DMS53 (cell line): Measurements from ENCODE around the gene NPR3.

Source experiments
- DNase-seq: peaks from one replicate; lab custom pipeline; 2025; lab: John Stamatoyannopoulos, UW

The NPR3 gene

DNA sequence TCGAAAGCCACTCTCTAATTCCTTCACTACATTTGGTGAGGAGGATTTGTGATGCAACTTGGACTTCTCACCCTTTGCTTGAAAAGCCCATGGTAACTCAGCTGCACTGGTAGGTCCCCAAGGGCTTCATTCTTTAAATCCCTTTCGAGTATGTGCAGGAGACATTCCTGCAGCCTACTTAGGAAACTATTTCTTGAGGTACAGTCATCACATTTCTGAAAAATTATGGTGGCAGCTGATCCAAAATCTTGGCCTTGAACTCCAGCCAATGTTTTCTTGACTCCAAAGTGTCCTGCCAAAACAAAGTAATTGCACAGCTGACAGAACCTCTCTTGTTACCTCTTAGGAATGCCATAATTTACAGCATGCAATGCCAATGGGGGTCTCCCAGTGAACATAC, 99.7 kb downstream of the NPR3 start:
- no peak for DNase-seq

DNA sequence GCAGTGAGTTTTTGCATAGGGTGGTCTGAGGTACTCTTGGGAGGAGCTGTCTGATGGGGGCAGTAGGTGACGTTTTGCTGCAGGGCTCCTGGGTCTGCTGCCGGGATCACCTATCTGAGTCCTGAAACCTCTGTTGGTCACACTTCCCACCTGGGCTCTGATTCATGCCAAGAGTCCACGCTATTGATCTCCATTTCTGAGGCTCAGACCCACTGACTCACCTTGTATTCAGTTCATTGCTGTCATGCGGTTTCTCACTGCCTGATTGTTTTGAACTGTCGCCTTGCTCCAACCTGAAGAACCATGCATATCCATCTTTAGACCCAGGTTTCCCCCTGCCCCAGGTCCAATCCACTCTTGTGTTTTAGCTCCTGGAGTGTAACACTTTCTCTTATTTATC, 101.3 kb downstream of the NPR3 start:
- no peak for DNase-seq

- no peak for DNase-seq
These were observed 103.0 kb downstream of the NPR3 start for GRCh38 chr5:32814141-32814540.

- no peak for DNase-seq
These were observed 103.5 kb downstream of the NPR3 start for GRCh38 chr5:32814620-32815019.

GRCh38 chr5:32827981-32828380, 116.9 kb downstream of the NPR3 start:
- DNase-seq = no peak

GRCh38 chr5:32828492-32828891, 117.4 kb downstream of the NPR3 start:
- DNase-seq = no peak

- DNase-seq = no peak
These were observed 120.5 kb downstream of the NPR3 start for GRCh38 chr5:32831624-32832023.

- DNase-seq = no peak
These were observed 122.0 kb downstream of the NPR3 start for GRCh38 chr5:32833127-32833526.

GRCh38 chr5:32833663-32834062, 122.5 kb downstream of the NPR3 start:
- DNase-seq = no peak

- no peak for DNase-seq
These were observed 123.1 kb downstream of the NPR3 start for GRCh38 chr5:32834251-32834650.

- peak; percentile 1 for DNase-seq
These were observed 125.1 kb downstream of the NPR3 start for GRCh38 chr5:32836176-32836575.

DNA sequence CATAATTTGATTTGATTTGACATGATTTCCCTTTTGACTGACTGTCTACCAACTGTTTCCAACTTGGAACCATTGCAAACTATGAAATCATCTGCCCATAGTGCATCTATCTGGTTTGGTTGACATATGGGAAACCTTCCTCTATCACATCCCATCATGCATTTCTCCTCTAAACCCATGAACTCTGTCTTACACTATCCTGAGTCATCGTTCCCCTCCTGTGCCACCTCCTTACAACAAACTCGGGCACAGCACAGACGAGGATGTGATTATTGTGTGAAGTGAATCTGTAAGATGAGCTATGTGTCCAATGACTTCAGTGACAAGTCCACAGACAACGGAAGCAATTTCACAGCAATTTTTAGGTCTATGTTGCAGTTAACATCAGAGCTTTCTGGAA, 126.1 kb downstream of the NPR3 start:
- DNase-seq = no peak

GRCh38 chr5:32839106-32839505, 128.0 kb downstream of the NPR3 start:
- DNase-seq = no peak

DNA sequence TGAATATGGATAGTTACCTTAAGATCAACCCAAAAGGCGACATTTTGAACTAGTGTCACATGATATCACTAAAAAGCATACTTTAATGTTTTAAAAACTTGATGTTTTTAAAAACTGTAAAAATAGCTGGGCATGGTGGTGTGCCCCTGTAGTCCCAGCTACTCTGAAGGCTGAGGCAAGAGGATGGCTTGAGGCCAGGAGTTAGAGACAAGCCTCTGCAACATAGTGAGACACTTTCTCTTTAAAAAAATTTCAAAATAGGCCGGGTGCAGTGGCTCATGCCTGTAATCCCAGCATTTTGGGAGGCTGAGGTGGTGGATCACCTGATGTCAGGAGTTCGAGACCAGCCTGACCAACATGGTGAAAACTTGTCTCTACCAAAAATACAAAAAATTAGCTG, 129.5 kb downstream of the NPR3 start:
- no peak for DNase-seq
